ENCODE results near the gene SLC7A14.

- TF ChIP-seq EZH2 (IDR thresholded peaks at IDR 0.05; ENCODE audit: borderline replicate concordance, control insufficient read depth, low read depth, low read length) (no peak), ZNF274 (IDR thresholded peaks at IDR 0.05; ENCODE audit: insufficient read depth, insufficient read length) (no peak), CTCF (IDR thresholded peaks at IDR 0.05 in 2 of 3, conservative IDR thresholded peaks at IDR 0.05 in 1 of 3; ENCODE audit: control insufficient read depth in 2 of 3, extremely low read depth in 1 of 3, insufficient read depth in 1 of 3, low read depth in 3 of 3, low read length in 3 of 3) (no peak), CREM (IDR thresholded peaks at IDR 0.05; ENCODE audit: low read depth) (no peak)
These were observed 110.7 kb downstream of the SLC7A14 start for GRCh38 chr3:170475092-170475685.
